ENCODE measurements around the gene ZNF70.

GRCh38 chr22:23773483-23774113 is 22.7 kb upstream of the ZNF70 start:
- TF ChIP-seq POLR2AphosphoS5 (IDR thresholded peaks at IDR 0.05) = no peak
- no peak for TF ChIP-seq CTCF (IDR thresholded peaks at IDR 0.05)
- no peak for TF ChIP-seq POLR2A (IDR thresholded peaks at IDR 0.05)
- no peak for TF ChIP-seq EP300 (IDR thresholded peaks at IDR 0.05; ENCODE audit: low read depth)
